Stimulated activated CD4-positive, alpha-beta T cell treated with anti-CD3 and anti-CD28 coated beads, TNF-alpha, amount 100 ng/mL, for 48 hours (primary cell): ENCODE data around the gene DCDC2C.
"Not testable (repeated sequence)": the region's sequence is repeated elsewhere in the genome, so short reads cannot be mapped to it uniquely, and the experiment has no call there.

ENCODE experiments used
- DNase-seq, 3 donors: peaks; one replicate each; pipeline ENCODE4 v3.0.0-alpha.2; 2020; ENCODE audit warnings: low read depth in 3 of 3

The DCDC2C gene

DNA sequence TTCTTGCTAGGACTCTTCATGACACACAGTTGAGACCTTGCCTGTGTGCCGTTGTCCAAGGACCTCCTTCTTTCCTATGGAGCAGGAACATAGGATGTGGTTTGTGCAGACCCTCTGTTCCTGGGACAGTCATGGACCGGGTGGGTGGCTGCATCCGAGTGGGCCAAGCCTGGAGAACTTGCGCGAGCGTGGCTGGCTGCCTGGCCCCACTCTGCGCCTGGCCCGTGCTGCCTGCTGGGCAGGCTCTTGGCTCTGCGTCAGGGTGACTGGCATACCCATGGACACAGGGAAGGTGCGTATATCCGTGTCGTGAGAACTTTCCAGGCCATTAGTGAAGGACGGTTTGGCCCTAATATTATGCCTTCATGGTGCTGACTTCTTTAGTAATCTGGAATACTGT, 68.2 kb downstream of the DCDC2C start:
- DNase-seq = no peak

DNA sequence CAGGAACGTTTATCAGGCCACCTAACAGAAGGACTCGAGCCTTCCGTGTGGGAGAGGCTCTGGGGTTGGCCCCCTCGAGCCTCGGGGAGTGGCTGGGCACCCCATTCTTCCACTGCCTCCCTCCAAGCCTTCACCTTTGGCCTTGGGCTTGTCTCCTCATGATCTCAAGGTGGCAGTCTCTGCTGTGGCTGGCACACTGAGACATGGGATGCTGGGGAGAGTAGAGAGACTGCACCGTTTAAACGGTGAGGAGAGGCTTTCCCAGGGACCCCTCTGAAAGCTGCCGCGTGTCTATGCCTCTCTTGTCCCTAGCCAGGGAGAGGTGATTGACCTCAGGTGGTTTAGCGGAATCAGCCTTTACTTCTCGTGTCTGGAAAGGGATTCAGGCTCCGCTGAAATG, 71.0 kb downstream of the DCDC2C start:
- no peak for DNase-seq

DNA sequence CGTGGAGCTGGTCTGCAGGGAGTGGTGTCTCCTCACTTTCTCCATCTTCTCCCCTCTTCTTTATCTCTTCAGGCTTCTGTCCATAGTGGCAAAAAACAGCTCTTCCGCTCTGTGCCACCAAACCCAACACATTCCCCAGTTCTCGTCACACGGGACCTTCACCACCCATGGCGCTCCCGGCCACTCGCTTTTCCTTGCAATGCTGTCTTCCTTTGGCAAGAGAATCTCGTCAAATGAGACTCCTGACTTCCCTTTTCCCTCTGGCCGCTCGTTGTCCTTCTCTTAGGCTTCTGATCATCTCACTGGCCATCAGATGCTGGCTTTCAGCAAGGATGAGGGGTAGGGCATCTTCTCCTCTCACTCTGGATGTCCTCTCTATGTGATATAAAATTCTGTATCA, 72.9 kb downstream of the DCDC2C start:
- no peak for DNase-seq

DNA sequence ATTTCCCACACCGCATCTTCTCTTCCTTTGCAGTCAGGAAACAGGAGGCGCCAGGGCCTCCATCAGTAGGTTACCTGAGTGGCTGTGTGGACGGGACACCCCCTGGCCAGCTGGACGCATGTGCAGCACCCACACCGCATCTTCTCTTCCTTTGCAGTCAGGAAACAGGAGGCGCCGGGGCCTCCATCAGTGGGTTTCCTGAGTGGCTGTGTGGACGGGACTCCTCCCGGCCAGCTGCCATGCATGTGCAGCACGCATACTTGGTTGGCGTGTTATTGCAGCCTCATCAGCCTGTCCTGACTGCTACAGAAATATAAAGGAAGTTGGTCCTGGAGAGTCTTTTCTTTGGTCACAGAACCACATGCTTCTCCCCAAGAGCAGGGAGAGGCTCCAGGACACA, 74.6 kb downstream of the DCDC2C start:
- no peak for DNase-seq

DNA sequence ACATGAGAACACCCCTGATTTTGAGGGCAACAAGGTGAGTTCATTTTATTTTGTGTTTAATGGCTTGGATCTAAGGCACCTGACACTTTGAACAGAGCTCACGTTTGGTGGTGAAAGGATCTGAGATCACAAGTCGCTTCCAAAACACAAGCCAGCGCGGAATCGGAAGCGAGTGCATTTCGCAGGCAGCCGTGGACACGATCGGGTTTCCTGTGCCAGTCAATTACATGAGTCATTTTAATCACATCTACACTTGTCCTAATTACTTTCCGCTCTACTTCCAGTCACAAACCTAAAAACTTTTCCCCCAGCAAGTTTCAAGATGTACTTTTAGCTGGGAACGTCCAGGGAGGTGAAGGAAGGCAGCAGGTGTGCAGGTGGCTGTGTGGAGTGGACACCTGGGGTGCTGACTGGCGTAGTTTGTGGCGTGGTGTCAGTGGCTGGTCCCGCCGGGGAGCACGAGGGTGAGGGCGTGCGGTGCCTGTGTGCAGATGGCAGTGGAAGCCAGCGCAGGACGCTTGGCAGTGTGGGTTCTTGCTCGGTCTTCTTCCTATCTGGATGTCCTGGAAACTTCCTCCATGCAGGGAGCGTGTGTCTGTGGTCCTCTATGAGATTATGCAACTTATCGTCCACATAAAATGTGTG, 75.6 kb downstream of the DCDC2C start:
- DNase-seq = no peak

DNA sequence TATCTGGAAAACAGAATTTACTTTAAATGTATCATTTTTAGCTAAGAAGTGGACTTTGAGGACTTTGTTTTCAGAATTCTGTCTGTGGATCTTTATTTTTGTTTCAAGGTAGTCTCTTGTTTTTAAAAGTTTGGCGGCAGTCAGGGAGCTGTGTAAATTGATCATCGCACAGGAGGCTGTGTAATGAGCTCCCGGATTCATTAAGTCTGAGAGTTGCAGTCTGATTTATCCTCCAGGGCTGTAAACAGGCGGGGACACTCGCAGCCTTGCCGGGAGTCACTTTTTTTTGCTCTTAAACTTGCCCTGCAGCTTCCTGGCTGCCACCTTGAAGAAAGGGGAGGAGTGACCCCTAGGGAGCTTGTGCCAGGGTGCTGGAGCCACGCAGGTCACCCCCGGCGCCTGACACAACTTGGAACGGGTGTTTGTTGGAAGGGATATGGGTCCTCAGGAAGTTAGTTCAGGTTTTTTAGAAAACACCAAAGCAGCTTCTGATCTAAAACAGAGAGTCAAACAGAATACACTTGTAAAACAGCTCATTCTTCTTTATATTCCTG, 76.2 kb downstream of the DCDC2C start:
- DNase-seq = no peak

DNA sequence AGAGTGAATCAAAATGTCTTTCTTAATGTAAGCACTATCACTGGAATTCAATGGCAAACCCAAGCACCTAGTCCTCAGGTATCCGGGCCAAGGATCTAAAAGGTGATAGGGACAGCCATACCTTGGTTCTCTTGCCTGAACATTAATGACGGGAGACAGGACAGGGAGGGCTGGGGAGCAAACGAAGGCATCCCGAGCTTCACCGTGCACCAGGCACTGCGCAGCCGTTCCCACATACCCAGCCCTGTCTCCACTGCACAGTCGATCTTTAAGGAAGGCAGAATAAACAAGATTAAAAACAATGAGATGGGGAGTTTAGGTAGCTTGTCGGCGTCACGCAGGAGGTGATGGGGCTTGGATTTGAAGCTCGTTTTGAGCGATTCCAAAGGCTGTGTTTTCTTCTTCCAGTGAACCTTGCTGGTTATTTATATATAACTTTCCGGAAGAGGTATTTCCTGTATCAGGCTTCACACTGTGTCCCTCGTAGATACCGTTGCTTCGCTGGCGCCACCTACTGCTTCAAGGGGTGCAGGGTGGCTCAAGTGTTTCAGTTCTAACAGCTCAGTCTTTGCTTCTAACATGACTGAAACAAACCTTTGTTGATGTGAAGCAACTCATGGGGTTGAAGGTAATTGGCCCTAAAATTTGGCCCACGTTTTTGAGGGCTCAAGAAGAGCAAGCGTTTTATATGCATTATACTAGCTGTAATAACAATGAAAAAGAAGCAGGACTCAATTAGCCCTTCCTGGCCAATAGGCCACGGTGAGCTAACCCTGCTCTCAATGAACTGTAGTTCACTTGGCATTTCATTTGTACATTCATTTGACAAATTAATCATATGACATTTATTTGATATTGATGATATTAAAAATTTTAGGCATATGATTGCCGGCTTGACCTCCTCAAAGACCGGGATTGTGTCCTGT, 77.4 kb downstream of the DCDC2C start:
- DNase-seq = peak; percentile 25 to 52 (median 29)

DNA sequence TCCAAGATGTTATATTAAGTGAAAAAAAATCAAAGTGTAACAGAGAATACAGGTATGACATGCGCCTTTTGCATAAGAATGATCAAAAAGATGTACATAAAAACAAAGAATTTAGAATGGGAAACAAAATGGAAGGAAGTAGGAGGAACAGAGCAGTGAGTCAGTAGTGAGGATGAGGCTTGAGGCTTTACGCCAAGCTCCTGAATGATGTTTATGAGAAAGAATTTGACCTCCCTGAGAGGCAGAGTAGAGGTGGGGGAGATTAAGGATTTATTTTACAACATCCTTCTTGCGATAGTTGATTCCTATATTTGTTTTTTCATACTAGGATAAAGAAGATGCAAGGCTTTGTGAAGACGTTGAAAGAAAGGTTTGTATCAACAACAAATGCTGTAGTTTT, 81.4 kb downstream of the DCDC2C start:
- DNase-seq = no peak

DNA sequence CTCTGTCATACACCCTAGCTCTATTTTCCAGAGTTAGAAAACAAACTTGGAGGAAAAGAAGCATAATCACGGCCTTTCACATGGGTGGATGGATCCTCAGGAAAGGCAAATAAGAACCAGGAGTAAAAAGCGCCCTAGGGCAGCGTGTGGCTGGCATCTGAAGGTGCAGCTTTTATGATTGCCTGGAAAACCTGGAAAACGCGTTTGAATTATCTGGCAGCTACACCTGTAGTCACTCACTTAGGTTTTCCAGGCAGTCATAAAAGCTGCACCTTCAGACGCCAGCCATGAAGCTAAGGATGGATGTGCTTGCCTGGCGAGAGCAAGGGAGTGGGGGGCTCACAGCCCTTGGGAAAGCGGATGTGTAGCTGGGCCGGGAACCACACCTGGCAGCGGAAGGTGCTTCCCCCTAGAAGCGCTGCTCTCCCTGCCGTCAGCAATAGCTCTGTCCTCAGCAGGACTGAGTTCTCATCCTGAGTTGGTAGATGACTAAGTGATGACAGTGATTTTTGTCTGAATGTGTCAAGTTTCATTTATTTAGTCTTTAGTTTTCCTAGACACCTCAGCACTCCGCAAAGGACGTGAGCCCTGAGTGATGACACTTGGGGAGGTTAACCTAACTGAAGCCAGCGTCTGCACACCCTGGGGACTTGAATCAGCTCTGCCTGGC, 82.0 kb downstream of the DCDC2C start:
- DNase-seq = no peak

DNA sequence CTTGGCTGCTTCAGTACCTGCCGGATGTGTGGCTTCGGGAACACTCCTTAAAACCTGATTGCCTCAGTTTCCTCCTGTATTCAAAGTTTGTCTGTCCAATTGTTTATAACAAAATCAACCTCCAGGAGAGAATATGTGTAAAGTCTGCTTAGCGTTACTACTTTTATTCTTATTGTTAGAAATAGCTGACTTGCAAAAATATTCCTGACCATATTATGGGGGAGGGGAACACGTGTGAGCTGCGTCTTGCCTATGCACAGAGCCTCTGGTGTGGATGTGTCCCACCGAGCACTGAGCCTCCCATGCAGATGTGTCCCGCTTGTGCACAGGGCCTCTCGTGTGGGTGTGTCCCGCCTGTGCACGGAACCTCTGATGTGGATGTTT, 82.5 kb downstream of the DCDC2C start:
- no peak for DNase-seq

DNA sequence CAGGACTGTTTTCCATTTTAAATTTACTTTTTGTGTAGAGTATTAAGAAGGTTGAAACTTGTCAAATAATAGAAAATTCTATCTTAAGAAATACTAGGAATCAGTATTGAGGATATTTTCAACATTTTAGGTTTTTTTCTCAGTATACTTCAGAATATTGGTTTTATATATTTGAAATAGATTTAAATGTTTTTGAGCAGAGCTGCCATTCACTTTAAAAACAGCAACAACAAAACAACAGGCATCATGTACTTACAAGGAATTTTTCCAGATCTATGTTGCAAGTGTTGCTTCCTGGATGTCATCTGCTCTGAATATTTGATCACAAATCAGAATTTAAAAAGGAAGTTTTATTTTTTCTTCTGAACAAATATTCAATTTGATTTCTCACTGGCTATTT, 84.4 kb downstream of the DCDC2C start:
- DNase-seq = no peak

DNA sequence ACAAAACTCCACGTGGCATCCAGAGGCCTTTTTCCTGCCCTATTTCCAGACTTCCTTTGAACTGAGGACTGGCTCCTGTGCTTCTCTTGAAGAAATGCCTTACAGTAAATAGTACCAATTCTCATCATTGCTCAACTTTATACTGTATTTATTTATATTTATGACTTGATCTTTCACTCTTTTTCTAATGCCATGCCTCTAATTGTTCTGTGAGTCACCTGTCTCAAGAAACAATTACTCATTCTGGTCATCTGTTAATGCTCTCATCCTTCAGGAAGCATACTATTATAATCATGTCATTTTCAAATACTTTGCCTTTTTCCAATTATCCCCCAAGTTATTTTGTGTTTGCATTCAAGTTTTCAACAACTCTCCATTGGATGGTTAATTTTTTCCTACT, 85.9 kb downstream of the DCDC2C start:
- DNase-seq = no peak

DNA sequence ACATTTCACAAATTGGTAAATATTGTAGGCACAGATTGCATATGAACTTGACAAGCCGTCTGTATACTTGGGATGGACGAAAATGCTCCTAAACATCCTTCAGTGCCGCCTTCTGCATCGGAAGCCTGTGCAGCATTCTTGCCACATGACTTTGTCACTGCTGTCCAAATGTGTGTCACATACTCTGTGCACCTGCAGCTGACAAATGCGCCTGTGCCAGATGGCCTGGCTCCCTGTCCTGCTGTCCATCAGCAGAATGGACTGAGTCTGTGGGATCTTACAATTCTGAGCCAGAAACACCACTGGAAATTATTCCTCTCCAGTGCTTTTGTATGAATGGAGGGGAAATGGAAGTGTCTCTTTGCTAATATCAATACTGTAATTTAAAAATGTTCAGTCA, 89.9 kb downstream of the DCDC2C start:
- DNase-seq = no peak

DNA sequence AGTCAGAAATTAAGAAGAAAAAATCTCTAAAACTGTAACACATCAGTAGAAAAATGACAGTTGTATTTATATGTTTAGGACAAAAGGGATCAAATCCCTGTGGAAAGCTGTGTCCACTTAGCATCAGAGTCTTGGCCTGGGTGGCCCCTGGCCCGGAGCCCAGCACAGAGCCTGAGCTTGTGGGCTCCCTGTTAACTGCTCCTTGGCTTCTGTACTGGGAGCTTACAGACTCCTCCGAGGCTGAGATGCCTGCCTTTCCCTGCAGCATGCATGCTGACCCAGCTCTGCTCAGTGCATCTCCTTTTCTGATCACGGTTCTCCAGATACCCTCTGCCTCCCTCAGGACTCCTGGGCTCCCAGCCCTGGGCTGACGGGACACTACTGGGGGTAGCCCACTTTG, 98.1 kb downstream of the DCDC2C start:
- DNase-seq = no peak

DNA sequence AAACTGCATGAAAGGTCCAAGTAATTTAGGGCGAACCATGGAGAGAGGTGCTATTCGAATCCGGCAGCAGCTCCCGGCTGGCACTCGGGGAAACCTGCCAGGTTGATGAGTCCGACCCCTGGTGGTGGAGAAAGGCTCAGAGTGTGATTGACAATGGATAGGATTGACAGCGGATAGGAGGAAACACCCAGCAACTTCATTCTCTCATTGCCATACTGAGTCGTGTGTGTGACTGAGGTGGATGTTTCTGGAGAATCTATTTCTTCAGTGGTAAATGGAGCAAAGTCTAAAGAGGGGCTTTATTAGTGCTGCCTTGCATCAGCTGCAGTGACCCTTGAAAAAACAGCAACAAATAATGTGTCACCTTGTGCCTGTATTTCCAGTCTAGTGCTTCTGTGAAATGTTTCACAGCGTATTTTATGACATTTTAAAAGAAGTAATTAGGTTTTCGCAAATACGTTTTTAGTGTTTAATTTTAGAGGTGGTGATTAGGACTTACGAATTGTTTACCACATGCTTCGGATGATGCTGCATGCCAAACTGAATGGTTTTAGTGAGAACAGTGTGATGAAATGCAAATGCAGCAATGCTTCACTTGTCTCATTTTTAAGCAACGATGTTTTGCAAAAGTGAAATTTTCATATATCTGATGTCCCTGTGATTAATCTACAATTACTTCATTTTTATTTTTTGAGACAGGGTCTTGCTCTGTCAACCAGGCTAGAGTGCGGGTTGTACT, 102.0 kb downstream of the DCDC2C start:
- no peak for DNase-seq

DNA sequence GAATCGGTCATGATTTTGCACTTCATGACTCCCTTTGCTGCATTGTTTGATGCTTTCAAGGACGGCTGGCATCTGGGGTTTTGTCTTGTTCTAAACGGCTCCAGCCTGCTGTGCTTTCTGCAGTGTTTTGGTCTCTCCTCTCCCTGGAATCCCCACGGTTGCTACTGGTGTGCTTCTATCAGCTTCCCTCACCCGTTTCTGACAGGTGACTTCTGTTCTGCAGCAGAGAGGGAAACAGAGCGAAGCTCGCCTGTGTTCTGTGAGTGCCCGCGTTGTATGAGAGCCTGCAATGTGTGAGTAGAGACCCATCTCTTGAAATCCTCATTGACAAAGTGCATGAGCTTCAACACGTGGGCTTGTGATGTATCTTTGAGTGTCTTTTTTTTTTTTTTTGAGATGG, 102.8 kb downstream of the DCDC2C start:
- DNase-seq = no peak

DNA sequence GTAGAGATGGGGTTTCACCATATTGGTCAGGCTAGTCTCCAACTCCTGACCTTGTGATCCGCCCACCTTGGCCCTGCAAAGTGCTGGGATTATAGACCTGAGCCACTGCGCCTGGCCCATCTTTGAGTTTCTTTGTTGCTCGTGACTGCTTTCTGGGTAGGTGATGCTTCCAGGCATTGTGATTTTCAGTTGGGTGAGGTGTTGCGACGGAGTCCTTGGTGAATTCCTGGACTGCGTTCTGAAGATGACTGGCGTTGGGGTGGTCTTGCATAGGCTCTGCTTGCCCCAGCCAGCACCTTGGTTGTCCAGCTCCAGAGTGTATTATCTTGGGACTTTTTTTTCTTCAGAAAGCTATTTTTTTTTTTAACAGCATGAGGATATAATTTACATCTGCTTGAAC, 103.4 kb downstream of the DCDC2C start:
- no peak for DNase-seq

DNA sequence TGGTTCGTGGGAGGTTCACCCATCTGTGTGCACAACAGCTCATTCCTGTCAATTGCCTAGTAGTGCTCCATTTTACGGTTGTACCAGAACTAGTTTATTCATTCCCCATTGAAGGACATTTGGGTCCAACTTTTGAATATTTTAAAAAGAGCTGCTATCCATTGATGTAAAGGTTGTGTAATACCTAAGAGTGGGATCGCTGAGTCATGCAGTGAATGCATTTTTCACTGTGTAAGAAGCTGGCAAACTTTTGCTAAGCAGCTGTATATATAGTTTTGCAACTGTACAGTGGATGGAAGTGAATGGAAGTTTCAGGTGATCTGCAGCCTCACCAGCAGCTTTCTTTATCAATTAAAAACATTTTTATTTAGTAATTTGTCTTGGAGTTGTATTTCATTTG, 104.5 kb downstream of the DCDC2C start:
- DNase-seq = no peak

DNA sequence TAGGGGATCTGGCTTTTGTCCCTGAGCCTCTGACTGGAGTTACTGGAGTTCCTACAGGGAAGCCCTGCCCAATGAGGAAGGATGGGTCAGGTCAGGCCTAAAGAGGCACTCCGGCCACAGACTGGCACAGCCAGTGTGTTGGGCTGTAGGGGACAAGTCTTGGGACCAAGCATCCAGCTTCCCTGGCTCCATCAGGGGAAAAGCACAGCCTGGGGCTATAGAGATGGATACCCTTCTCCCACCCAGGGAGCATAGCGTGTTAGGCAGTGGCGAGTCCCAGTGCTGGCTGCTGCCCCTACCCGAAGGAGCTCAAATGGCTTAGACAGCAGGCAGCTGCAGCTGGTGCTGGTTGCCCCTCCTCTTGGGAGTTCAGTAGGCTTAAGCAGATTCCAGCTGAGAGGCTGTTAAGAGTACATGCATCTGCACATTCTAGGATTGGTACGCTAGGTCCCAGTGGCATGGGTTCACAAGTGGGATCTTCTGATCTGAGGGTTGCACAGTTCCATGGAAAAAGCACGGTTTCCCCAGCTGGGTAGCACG, 111.4 kb downstream of the DCDC2C start:
- no peak for DNase-seq

DNA sequence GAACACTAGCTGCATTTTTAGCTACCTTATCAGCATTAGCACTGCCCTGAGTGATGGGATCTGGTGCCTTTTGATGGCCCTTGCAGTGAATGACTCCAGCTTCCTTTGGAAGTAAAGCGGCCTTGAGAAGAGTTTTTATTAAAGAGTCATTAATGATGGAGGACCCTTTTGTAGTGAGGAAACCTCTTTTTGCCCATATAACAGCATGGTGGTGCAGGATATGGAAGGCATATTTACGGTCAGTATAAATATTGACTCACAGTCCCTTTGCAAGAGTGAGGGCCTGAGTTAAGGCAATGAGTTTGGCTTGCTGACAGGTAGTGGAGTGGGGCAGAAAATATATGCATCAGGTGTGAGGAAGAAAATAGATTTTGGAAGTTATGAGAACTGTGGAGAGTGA, 113.8 kb downstream of the DCDC2C start:
- not testable (repeated sequence) for DNase-seq

DNA sequence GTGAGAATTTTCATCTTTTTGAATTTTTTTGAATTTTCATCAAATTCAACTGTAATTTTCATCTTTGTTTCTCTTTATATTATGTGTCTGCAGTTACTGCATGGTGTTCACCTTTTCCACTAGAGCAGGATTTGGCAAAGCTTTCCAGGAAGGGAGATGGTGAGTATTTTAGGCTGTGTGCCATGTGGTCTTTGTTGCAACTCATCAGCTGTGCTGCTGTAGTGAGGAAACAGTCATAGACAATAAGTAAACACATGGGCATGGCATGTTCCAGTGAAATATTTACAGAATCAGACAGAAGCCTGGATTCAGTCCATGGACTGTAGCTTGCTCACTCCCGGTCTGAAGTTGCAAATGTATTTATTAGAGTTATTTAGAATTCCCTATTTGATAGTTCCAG, 120.4 kb downstream of the DCDC2C start:
- DNase-seq = no peak
